ENCODE data around the gene SPOP. TPM values are rescaled to one million over a fixed set of nuclear protein-coding genes. Genes with fewer than 3 reads are reported as not detected.

The SPOP gene
- total RNA-seq, 1 donor from 2014 or later, result 63.9 TPM

- no peak overlapping the region for H3K4me3 Mint-ChIP-seq (ENCODE audit: unreplicated experiment)
These were observed 120.4 kb downstream of the SPOP start for GRCh38 chr17:49557312-49558024.

GRCh38 chr17:49556223-49556943, 121.5 kb downstream of the SPOP start:
- H3K36me3 Mint-ChIP-seq (ENCODE audit: unreplicated experiment), result no peaks in the 10 kb centered on the region
- peak; percentile 100 for TF ChIP-seq CTCF (IDR thresholded peaks at IDR 0.05)
- H3K27me3 Mint-ChIP-seq (ENCODE audit: unreplicated experiment), result peaks cover 19% of the 10 kb centered on the region
- H3K4me3 Mint-ChIP-seq (ENCODE audit: unreplicated experiment), result no peak overlapping the region
- H3K9me3 Mint-ChIP-seq (ENCODE audit: unreplicated experiment), result no peaks in the 10 kb centered on the region
- DNase-seq (ENCODE audit: extremely low spot score, unreplicated experiment), result peak; percentile 96
- no peak overlapping the region for H3K27ac Mint-ChIP-seq (ENCODE audit: unreplicated experiment)
- H3K4me1 Mint-ChIP-seq (ENCODE audit: unreplicated experiment), result peaks cover 2% of the 10 kb centered on the region

More at GRCh38 chr17:49557312-49558024, 120.4 kb downstream of the SPOP start:
- Mint-ChIP-seq H3K27me3 (ENCODE audit: unreplicated experiment) (peaks cover 22% of the 10 kb centered on the region), H3K4me1 (ENCODE audit: unreplicated experiment) (peaks cover 2% of the 10 kb centered on the region), H3K9me3 (ENCODE audit: unreplicated experiment) (no peaks in the 10 kb centered on the region), H3K36me3 (ENCODE audit: unreplicated experiment) (no peaks in the 10 kb centered on the region), H3K27ac (ENCODE audit: unreplicated experiment) (no peak overlapping the region)
- peak; percentile 63 for TF ChIP-seq CTCF (IDR thresholded peaks at IDR 0.05)
- no peak for DNase-seq (ENCODE audit: extremely low spot score, unreplicated experiment)

- Mint-ChIP-seq H3K27me3 (ENCODE audit: unreplicated experiment) (peaks cover 15% of the 10 kb centered on the region), H3K4me1 (ENCODE audit: unreplicated experiment) (peaks cover 2% of the 10 kb centered on the region), H3K36me3 (ENCODE audit: unreplicated experiment) (no peaks in the 10 kb centered on the region), H3K9me3 (ENCODE audit: unreplicated experiment) (no peaks in the 10 kb centered on the region), H3K27ac (ENCODE audit: unreplicated experiment) (no peak overlapping the region), H3K4me3 (ENCODE audit: unreplicated experiment) (no peak overlapping the region)
- no peak for TF ChIP-seq CTCF (IDR thresholded peaks at IDR 0.05)
- no peak for DNase-seq (ENCODE audit: extremely low spot score, unreplicated experiment)
These were observed 122.2 kb downstream of the SPOP start for GRCh38 chr17:49555495-49556222.

GRCh38 chr17:49554694-49555494, 123.0 kb downstream of the SPOP start:
- no peak overlapping the region for H3K4me3 Mint-ChIP-seq (ENCODE audit: unreplicated experiment)
- H3K36me3 Mint-ChIP-seq (ENCODE audit: unreplicated experiment), result no peaks in the 10 kb centered on the region
- DNase-seq (ENCODE audit: extremely low spot score, unreplicated experiment), result no peak
- peaks cover 12% of the 10 kb centered on the region for H3K27me3 Mint-ChIP-seq (ENCODE audit: unreplicated experiment)
- TF ChIP-seq CTCF (IDR thresholded peaks at IDR 0.05), result no peak
- peaks cover 2% of the 10 kb centered on the region for H3K4me1 Mint-ChIP-seq (ENCODE audit: unreplicated experiment)
- H3K9me3 Mint-ChIP-seq (ENCODE audit: unreplicated experiment), result no peaks in the 10 kb centered on the region
- H3K27ac Mint-ChIP-seq (ENCODE audit: unreplicated experiment), result no peak overlapping the region

Data from osteocyte (in vitro differentiated cells).